GM12878 (cell line): ENCODE results near the gene ACSF3. TPM values are rescaled to one million over a fixed set of nuclear protein-coding genes. Genes with fewer than 3 reads are reported as not detected.

Experiments used
- BCLAF1 ChIP-seq: fragments of 450-650 bp; IDR thresholded peaks from 2 replicates; pipeline ENCODE4 v1.6.1; 2017; ENCODE audit warnings: antibody characterized with exemption, mild to moderate bottlenecking, moderate library complexity
- HDAC6 ChIP-seq: fragments of 200-600 bp; sonication (generic); IDR thresholded peaks from one replicate; pipeline ENCODE4 v1.8.0; 2017; ENCODE audit warnings: antibody characterized with exemption; ENCODE audit not compliant: unreplicated experiment
- KAT2A ChIP-seq: conservative IDR thresholded peaks from 2 replicates; pipeline ENCODE4 v1.6.1; 2011; ENCODE audit warnings: low read depth, low read length; ENCODE audit not compliant: control insufficient read depth
- MAX ChIP-seq: IDR thresholded peaks from 2 replicates; pipeline ENCODE4 v1.6.1; 2012; ENCODE audit warnings: low read depth, low read length, improper control_type of control experiment
- NFYA ChIP-seq: IDR thresholded peaks from 2 replicates; pipeline ENCODE4 v1.6.1; 2011; ENCODE audit warnings: low read depth, mild to moderate bottlenecking, low read length, improper control_type of control experiment, borderline replicate concordance
- PAX5 ChIP-seq: IDR thresholded peaks from 2 replicates; pipeline ENCODE4 v1.6.1; 2011; ENCODE audit warnings: low read depth, low read length, borderline replicate concordance
- RFX5 ChIP-seq: IDR thresholded peaks from 2 replicates; pipeline ENCODE4 v1.6.1; 2011; ENCODE audit warnings: low read depth, low read length, improper control_type of control experiment
- SKIL ChIP-seq: fragments of 450-650 bp; IDR thresholded peaks from 2 replicates; pipeline ENCODE4 v1.6.1; 2017; ENCODE audit warnings: mild to moderate bottlenecking, low read depth, inconsistent platforms; ENCODE audit not compliant: poor library complexity, severe bottlenecking
- SREBF1 ChIP-seq: IDR thresholded peaks from 2 replicates; pipeline ENCODE4 v1.6.1; 2012; ENCODE audit warnings: mild to moderate bottlenecking, low read length
- SUZ12 ChIP-seq: fragments of 200-600 bp; sonication (generic); IDR thresholded peaks from one replicate; pipeline ENCODE4 v1.6.1; 2018; ENCODE audit warnings: antibody characterized with exemption, mild to moderate bottlenecking; ENCODE audit not compliant: unreplicated experiment
- ZNF217 ChIP-seq: fragments of 450-650 bp; IDR thresholded peaks from 2 replicates; pipeline ENCODE4 v1.6.1; 2017; ENCODE audit warnings: antibody characterized with exemption, mild to moderate bottlenecking
- ZNF384 ChIP-seq: IDR thresholded peaks from 2 replicates; pipeline ENCODE4 v1.6.1; 2012; ENCODE audit warnings: low read depth, mild to moderate bottlenecking, low read length, improper control_type of control experiment, borderline replicate concordance
- polyA plus RNA-seq, 11 experiments: library from polyadenylated mRNA; depleted of rRNA in 4 of 11; unstranded in 6 of 11; stranded (reverse) in 5 of 11; fragments of >200 nt; fragmentation: Nextera tagmentation in 4 of 11; fragmentation: Illumina TruSeq in 1 of 11; extraction: Ambion mirVana in 4 of 11; extraction: Trizol in 1 of 11; gene quantifications; 1 replicate in 1 of 11; 2 replicates in 10 of 11; pipeline versions ENCODE4 v1.2.1 to v1.2.3, GENCODE V29; 2011 to 2016; ENCODE audit warnings: inconsistent platforms in 2 of 11, missing spikeins in 2 of 11, low read depth in 1 of 11
- total RNA-seq, 4 experiments: library from RNA; depleted of rRNA in 3 of 4; stranded (reverse); fragments of >200 nt in 3 of 4; fragmentation: Illumina TruSeq in 1 of 4; extraction: Trizol in 1 of 4; gene quantifications; 2 replicates each; pipeline versions ENCODE4 v1.2.1 to v1.2.3, GENCODE V29; 2013 to 2021

Gene ACSF3
- total and polyA plus RNA-seq, 10 of the 15 experiments (the other 5 are each of a cell fraction or from before 2014, with no cell fraction given) = 1.0 to 44.4 (median 25.8) TPM

GRCh38 chr16:89110641-89111040, 17.0 kb downstream of the ACSF3 start (continued):
- no peak for TF ChIP-seq BCLAF1
- TF ChIP-seq RFX5 = no peak
- no peak for TF ChIP-seq KAT2A
- no peak for TF ChIP-seq SKIL
- no peak for TF ChIP-seq NFYA
- no peak for TF ChIP-seq MAX
- no peak for TF ChIP-seq SREBF1
- no peak for TF ChIP-seq HDAC6
- no peak for TF ChIP-seq ZNF217
- no peak for TF ChIP-seq SUZ12
- TF ChIP-seq PAX5 = no peak
- TF ChIP-seq ZNF384 = no peak
